H1 (cell line): Measurements from ENCODE around the gene COL4A1. TPM values are rescaled to one million over a fixed set of nuclear protein-coding genes. Genes with fewer than 3 reads are reported as not detected.

Experiments used
- ATF2 ChIP-seq: IDR thresholded peaks from 2 replicates; pipeline ENCODE4 v1.6.1; 2012; ENCODE audit warnings: low read length, inconsistent platforms
- EP300 ChIP-seq, 2 experiments: IDR thresholded peaks; 1 replicate in 1 of 2; 2 replicates in 1 of 2; pipeline ENCODE4 v1.6.1; 2011 to 2012; ENCODE audit warnings: low read depth in 2 of 2, low read length in 2 of 2, mild to moderate bottlenecking in 2 of 2, borderline replicate concordance in 1 of 2, inconsistent platforms in 1 of 2, moderate library complexity in 1 of 2
- polyA plus RNA-seq, 7 experiments: library from polyadenylated mRNA; depleted of rRNA in 3 of 7; stranded (reverse) in 5 of 7; unstranded in 2 of 7; fragments of >200 nt in 5 of 7; fragments of 200-250 nt in 2 of 7; gene quantifications; 1 replicate in 5 of 7; 2 replicates in 1 of 7; 4 replicates in 1 of 7; pipeline versions ENCODE4 v1.2.1 to v1.2.3, GENCODE V29; 2011 to 2013; ENCODE audit warnings: missing spikeins in 2 of 7, mixed read lengths in 2 of 7
- total RNA-seq: library from RNA; stranded (reverse); fragmentation: NEBNext Ultra II Directional; extraction: Animal tissue kit (Norgen Biotek cat#: 25700); gene quantifications from 2 replicates; pipeline ENCODE4 v1.2.1, GENCODE V29; 2021

The COL4A1 gene
- total and polyA plus RNA-seq, 2 of the 8 experiments (the other 6 are each of a cell fraction or from before 2014, with no cell fraction given): 30.7 to 82.0 TPM

- TF ChIP-seq ATF2: no peak
- TF ChIP-seq EP300 (IDR thresholded peaks at IDR 0.05; ENCODE audit: borderline replicate concordance in 1 of 2, low read depth in 2 of 2, low read length in 2 of 2): no peak
Measured at GRCh38 chr13:110236831-110237261, 70.1 kb downstream of the COL4A1 start (continued).
